Tongue (tissue), 2 donors: ENCODE measurements around the gene NTSR2. TPM values are rescaled to one million over a fixed set of nuclear protein-coding genes. Genes with fewer than 3 reads are reported as not detected.

Experiments used
- DNase-seq: peaks from one replicate; pipeline ENCODE4 v3.0.0-alpha.2; 2015
- total RNA-seq: library from RNA; depleted of rRNA; stranded (reverse); fragments of >200 nt; gene quantifications from one replicate; pipeline ENCODE4 v1.2.3, GENCODE V29; 2014

The NTSR2 gene
- total RNA-seq, 1 donor from 2014 or later = not detected

DNA sequence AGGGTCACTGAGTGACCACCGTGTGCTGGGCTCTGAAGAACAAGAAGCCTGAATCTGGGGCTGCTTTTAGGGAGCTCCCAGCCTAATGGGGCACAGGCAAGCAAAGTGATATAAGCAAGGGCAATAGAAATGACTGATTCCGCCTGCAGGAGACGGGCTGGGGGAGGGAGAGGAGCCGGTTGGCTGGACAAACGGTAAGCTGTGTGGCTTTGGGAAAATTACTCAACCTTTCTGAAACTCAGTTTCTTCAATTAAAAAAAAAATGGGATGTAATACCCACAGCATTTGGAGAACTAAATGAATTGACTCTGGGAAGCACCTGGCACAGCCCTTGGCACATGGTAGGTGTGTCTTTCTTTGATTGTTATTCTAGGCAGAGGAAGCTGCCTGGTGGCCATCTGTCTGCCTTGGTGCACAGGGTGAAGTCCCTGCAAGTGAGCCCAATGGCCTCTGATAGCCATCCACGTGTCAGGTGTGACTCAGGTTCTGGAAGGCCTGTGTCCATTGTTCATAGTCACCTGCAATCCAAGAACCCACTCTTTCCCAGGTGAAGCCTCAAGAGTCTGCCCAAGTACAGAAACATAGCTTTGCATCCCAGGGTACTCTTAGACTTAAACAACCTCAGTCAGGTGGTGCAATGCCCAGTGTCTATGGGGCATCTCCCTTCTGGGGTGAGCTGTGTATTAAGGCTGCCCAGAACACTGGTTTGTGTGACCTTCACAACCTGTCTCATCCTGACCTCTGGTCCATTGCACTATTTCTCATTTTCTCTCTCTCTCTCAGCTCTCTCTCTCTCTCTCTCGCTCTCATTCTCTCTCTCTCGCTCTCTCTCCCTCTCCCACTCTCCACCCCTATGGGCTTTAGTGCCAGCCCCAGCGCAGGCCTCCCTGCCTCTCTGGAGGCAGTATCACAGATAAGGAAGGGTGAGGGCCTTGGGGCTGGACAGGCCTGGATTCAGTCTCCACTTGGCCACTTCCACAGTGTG, 30.0 kb upstream of the NTSR2 start:
- DNase-seq = no peak

DNA sequence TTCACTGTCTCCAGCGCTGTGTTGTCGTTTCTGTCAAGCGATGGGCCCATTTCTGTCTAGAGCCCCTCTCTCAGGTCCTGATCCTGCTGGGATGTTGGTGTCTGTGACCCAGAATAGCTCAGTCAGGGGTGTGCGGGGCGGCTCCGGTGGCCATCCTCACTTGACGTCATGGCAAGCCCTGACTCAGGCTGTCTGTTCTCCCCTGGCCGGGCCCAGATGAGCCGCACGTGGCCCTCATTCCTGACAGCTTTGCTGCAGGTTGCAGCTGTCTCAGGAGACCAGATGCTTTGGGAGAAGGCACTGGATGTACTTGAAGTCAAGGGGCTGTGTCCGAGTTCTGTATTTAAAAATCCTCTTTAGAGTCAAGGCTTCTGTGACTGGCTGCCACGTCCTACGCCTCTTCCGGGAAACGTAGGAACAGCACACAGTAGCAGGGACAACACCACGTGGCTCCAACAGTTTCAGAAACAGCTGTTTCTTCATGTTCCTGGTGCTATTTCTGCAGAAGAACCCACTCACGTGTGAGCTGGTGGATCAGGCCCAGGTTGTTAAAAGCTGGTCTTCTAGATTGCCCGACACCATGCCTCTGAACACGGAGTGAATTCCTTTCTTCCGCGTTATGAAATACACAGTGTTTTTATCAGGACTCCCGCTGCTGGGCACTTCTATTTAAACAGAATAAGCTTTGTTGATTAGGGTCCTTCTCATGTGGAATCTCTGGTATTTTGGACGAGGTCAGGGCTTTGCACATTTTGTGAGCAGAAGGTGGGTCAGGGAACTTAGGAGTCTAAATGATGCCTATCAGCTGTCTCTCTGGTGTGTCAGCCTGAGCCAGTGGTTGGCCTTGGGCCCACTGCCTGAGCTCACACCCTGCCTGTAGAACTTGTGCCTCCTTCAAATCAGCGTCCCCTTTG, 28.3 kb upstream of the NTSR2 start:
- peak; percentile 77 for DNase-seq

DNA sequence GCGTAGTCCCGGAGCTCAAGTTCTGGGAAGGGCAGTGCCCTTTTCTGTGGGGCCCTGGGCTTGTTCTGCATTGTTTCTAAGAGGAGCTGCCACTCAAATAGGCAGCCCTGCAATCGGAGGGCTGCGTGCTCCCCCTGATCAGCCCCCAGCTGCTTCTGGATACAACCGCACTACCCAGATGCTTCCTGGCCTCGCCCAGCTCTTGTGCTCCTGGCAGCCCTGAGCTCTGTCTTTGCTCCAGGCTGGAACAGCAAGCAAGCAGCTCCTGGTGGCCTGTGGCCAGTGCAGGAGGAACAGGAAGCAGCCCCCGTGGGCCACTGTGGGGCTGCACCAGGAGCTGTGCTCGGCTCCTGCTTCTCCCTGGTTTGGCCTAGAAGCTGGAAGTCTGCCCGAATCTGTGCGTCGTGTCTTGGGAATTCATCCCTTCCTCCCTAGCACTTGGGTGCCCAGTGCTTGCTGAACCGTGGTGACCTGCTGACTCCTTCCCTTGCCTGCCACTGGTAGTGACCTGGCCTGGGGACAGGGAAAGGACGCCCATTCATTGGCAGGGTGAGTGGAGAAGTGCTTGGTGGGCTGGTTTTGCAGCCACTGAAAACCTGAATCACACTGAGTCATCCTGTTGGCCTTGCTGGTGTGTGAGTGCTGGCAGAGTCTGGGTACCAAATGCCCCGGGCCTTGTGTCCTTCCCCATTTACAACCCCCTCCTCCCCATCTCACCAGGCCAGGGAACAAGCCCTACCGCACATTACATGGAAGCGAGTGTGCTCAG, 27.3 kb upstream of the NTSR2 start:
- peak; percentile 69 for DNase-seq

DNA sequence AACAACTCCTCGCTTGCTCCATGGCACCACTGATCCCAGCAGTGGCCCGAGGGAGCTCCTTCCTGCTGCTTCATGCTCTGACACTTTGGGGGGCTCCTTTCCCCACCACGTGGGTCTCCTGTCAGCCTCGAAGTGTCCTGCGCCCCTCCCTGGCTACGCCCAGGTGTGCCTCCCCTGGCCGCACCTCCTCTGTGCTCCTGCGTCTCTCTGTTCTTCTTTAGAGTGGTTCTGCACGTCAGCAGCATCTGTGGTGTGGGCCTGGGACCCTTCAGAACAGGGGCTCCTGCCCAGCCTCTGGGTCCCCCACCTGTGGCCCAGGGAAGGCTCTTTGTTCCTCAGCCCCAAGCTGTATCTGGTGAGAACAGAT, 26.7 kb upstream of the NTSR2 start:
- no peak for DNase-seq

DNA sequence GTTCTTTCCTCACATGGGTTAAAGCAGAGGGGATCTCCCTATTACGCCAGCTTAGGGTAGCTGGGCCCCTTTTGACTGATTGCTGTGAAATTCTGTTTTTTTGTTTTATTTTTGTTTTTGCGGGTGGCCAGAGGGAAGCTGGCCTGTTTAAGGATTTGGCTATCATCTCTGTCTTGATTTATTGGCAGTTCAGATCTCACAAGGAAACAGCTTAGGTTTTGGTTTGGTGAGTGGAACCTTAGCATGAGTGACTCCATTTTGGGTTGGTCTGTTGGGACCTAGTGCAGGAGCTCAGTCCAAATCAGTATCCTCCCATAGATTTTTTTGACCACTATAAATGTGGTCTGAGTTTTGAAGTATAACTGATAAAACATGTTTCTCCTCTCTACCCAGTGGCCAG, 25.6 kb upstream of the NTSR2 start:
- DNase-seq = no peak

DNA sequence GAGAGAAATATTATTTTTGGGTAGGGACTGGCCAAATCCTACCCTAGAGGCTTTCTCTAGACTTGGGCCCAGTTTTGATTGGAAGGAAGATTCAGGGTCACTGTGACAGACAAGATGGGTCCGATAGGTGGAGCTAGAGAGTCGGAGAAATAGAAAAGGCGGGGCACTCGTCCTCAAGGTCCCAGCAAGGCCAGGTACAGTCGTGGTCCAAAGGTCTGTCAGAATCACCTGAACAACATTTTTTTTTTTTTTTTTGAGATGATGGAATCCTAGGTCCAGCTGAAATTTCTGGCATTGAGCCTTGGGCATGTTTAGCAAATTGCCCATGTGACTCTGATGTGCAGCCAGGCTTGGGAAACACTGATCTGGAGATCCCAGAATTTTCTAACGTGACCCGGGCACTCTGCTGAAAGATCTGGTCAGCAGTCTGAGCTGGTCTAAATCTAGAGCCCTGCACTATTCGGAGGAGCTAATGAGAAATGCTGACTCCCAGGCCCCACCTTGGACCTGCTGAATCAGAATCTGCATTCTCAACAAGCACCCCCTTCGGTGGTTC, 23.0 kb upstream of the NTSR2 start:
- DNase-seq = peak; percentile 86

DNA sequence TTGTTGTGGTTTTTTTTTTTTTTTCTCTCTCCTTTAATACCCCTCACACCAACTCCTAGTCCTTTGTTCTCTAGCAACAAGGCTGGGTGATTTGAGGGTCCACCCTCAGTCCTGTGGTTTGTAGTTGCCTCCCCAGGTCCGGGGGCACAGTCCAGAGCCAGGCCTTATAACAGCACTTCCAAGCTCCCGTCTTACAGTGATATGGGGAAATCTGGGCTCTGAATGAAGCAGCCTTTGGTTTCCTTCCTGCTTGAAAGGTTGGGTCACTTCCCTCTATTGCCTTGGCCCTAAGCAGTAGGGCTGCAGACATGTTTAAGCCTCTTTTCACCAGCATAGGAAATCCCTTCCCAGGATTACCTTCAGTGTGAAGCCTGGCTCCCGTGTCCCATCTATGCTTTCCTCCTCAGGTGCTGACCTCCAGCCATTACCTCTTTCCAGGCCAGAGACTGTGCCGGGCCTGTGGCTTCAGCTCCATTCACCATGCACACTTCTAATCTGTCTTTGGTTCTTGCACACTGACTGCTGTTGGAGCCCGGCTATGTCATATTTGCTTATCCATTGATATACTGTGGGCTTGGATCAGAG, 21.2 kb upstream of the NTSR2 start:
- no peak for DNase-seq

DNA sequence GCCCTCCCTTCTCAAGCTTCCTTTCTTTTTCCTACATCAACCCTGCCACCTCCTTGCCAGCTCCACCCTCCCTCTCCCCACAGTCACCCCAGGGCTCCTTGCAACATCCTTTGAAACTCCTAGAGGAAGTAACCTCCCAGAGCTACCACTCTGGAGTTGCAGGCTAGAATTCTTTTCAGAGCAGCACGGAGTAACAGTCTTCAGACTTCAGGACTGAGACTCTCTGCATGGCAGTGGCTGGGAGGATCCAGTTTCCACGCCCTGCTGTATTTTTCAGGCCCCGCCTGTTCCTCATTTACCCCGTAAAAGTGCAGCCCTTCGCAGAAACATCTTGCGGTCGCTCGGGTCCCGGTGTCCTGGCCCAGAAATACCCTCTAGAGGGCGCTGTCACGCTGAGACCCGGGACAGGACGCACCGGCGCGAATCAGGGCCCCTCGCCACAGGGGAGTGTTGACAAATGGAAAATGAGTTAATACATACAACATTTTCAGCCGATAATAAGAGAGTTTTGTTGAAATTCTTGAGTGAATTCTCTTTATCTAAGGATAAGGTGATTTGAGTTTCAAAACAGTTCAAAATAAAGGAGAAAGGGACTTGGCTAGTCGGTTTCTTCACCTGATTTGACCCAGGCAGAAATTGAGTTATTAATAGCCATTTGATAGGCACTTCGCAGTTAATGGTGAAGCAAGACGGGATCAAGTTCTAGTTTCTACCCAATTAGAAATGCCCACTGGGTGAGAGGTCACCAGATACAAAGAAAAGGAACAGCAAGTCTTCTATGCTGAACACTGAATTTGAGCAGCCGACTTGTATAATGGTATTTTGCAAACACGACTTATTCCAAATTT, 18.5 kb upstream of the NTSR2 start:
- DNase-seq = peak; percentile 86

DNA sequence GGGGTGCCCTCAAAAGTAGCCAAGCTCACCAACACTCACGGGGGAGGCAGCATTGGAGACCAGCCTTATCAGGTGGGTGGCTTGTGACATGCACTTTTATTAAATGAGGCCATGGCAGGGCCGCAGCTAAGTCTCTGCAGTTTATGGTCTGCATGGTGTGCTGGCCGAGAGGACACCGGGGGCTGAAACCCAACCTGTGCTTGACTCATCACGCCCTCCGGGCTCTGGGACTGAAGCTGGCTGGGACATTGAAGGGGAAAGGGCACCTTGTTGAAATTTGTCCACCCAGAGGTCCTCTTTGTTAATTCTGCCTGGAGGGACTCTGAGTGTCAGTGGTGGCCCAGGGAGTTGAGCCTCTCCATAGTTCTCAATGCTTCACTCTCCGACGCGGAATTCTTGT, 17.7 kb upstream of the NTSR2 start:
- DNase-seq = no peak

DNA sequence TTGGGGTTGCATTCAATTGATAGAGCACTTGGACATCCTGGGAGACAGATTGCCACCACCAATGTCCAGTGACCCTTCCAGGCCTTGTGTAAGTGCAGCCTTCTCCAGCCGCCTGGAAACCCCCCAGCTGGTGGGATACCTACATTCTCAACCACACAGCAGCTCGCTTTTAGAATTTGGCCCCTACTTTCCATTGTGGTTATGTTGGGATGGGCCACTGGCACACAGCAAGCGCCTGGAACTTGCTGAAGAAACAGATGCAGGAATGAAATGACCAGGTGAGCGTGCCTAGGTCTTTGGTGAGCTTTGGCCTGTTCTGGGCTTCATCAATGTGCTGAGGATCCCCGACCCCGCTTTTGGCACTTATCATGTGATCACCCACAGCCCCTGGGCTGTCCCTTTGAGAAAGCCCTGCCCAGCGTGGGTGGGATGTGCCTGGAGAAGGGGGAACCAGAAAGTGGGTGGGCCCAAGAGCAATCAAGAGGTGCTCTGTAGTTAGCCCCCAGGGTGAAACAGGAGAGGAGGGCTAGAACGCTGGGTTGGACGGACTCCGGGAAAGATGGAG, 16.0 kb upstream of the NTSR2 start:
- DNase-seq = no peak

DNA sequence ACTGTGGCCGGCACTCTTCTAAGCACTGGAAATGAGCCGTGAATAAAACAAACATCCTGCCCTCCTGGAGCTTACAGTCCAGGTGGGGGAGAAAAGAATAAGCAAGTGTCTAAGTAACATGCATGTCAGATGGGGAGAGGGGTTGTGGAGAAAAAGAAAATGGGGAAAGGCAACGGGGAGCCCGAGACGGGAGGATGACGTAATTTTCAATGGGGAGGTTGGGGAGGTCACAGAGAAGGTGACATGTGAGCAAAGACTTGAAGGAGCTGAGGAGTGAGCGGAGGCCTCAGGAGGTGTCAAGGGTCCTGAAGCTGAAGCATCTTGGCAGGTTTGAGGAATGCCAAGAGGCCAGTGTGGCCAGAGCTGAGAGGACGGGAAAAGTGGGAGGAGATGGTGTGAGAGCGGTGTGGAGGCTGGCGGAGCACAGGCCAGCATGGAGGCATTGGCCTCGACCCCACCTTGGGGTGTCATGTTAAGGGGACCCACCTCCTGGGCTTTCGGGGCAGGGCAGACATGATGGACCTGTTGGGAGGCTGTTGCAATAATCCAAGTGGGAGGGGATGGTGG, 15.0 kb upstream of the NTSR2 start:
- DNase-seq = no peak

DNA sequence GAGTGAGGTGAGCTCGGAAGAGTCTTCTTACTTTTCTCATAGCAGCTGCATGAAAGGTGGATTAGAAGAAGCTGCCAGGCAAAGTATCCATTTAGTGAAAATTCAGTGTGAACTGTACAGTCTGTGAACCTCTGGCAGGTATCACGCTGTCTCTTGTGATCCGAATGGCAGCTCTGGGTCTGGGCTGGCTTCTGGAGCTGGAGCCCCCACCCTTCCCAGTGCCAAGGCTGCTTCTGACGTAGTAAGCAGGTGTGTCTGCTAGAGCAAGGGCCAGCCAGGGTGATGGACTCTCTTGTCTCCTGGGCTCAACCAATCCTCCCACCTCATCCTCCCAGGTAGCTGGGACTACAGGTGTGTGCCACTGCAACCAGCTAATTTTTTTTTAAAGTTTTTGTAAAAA, 14.0 kb upstream of the NTSR2 start:
- DNase-seq = no peak

DNA sequence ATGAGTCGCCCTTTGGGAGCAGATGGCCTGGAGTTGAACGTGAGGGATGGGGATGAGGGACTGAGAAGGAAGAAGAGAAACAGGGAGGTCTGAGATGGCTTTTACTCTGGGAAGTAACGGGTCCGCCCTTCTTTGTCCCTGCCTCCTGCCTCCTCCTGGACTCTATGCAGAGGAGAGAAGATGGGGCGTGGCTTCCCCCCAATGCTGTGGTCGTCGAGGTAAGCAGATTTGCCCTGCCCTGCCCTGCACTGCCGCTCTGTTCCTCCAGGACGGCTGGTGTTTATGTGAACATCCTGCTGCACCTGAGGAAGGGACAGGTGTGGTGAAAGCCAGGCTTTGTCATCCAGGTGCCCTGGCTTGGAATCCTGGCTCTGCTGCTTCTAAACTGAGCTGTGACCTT, 13.5 kb upstream of the NTSR2 start:
- no peak for DNase-seq

DNA sequence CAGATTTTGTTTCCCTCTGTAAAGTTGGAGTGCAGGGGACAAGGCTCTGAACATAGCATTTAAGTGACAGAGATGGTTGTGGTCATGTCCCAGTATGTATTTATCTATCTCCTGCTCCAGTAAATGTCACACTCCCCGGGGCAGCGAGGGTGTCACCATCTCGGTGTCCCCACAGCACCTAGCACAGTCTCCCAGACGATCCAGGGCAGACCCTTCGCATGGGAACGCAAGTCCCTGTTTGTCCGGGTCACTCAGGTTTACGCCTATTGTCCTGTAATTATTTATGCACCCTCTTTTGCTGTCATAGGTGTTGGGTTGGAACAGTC, 12.6 kb upstream of the NTSR2 start:
- no peak for DNase-seq

DNA sequence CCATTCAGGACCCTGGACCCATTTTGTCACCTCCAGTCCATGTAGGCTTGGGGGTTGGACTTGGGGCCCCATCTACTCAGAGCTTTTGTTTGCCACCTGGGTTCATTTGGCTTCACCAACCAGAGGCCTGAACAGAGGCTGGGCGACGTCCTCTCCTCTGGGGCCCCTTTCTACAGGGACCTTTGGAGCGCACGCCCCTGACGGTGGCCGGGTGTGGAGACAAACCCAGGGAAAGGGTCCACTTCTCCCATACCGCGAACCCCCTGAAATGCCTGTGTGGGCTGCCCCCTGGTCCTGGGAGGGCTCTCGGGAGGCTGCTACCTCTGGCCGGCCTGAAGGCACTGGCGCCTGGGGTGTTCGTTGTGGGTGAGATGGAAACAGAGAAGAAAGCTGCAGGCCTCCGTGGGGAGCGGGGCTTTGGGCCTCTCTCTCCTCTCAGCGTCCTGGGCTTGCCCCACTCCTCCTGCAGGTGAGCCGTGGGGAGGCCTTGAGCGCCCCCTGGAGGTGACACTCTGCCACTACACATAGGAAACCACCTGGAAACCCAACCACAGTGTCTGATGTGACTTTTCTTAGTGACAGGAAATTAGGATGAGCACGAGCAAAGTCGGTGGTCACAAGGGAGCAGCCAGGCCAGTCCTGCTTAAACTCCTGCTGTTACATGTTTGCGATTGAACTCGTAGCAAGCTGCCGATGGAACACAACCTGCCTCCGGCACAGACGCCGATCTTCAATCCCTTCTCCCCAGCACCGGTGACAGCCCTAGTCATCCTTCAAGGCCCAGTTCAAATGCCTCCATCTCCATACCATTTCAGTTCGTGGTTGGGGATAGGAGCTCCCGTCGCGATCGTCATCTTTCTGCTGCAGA, 12.0 kb upstream of the NTSR2 start:
- DNase-seq = peak; percentile 26

DNA sequence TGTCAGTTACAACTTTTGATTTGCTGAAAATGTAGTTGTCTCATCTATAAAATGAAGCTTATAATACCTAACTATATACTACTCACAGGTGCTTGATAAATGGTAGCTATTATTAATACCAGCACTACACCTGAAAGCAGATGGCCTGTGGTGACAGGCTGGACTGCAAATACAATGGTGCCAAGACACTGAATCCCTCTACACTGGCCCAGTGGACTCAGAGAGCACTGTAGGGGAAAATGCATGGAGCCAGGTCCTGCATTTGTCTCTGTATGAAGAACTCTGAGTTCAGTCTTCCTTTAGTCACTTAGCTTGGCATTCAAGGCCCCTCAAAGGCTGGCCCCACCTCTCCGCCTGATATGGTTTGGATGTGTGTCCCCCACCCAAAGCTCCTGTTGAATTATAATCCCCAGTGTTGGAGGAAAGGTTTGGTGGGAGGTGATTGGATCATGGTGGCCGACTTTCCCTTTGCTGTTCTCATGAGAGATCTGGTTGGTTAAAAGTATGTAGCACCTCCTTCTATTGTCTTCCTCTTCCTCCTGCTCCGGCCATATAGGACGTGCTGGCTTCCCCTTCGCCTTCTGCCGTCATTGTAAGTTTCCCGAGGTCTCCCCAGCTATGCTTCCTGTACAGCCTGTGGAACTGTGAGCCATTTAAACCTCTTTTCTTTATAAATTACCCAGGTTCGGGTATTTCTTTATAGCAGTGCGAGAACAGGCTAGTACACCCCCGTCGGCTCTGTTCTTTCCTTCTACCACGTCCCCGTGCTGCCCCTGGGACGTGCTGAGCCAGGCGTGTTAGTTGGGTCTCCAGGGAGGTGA, 11.1 kb upstream of the NTSR2 start:
- no peak for DNase-seq

DNA sequence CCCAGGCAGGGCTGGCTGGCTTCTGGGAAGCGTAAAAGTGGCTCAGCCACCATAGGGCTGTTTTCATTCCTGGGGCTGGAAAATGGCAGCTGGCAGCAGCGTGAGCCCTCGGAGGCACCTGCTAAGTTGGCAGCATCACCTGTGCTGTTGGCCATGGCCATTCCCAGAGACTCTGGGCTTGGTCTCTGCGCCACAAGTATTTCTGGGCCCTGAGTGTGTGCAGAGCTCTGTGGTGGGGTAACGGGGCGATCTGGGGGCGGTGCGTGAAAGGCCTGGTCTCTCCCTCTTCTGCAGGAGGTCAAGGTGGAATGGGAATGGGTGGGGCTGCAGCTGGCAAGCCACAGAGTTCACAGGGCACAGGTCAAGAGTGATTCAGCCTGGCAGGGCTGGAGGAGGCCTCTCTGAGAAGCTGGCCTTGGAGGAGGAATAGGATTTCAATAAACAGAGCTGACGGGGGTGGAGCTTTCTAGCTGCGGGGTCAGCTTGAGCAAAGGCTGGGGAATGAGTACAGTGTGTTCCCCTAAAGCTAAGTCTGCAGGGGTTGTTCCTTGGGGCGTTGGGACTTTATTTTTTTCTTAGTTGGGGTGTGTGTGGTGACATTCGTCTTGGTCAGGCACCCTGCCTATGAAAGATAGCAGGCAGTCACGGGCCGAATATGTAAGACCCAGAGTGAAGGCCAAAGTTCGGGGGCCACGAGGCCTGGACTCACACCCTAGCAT, 10.3 kb upstream of the NTSR2 start:
- no peak for DNase-seq
